Body of pancreas (tissue), 4 donors: ENCODE data around the gene AQP2.

Experiments
- POLR2A ChIP-seq, 3 donors: fragments of 450-650 bp; IDR thresholded peaks; one replicate each; pipeline ENCODE4 v1.6.1; 2016; ENCODE audit warnings: antibody characterized with exemption in 3 of 3, mild to moderate bottlenecking in 2 of 3
- TF ChIP-seq, protein P1 (sequence below), 7 experiments: fragments of 450-650 bp in 4 of 7; fragments of 200-600 bp in 3 of 7; sonication (generic) in 3 of 7; IDR thresholded peaks; one replicate each; pipeline ENCODE4 v1.5.1; 2016 to 2019; ENCODE audit warnings: antibody characterized with exemption in 7 of 7

DNA sequence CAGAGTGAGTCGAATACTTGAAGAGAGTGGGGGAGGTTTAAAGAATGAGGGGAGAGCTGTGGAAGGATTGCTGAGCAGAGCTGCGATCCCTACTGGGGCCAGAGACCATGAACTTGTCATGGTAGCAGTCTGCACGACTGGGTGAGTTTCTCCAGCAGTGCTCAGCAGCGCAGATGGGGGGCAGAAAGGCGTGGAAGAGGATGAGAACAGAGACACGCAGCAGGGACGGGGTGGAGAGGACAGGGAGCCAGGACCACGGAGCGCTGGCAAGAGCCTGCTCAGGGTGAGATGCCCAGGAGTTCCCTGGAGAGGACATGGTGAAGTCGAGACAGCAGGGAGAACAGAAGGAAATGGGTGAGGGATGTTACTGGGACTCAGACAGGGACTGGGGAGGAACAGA lies 20.1 kb downstream of the AQP2 start:
- TF ChIP-seq, protein P1, sequence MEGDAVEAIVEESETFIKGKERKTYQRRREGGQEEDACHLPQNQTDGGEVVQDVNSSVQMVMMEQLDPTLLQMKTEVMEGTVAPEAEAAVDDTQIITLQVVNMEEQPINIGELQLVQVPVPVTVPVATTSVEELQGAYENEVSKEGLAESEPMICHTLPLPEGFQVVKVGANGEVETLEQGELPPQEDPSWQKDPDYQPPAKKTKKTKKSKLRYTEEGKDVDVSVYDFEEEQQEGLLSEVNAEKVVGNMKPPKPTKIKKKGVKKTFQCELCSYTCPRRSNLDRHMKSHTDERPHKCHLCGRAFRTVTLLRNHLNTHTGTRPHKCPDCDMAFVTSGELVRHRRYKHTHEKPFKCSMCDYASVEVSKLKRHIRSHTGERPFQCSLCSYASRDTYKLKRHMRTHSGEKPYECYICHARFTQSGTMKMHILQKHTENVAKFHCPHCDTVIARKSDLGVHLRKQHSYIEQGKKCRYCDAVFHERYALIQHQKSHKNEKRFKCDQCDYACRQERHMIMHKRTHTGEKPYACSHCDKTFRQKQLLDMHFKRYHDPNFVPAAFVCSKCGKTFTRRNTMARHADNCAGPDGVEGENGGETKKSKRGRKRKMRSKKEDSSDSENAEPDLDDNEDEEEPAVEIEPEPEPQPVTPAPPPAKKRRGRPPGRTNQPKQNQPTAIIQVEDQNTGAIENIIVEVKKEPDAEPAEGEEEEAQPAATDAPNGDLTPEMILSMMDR (IDR thresholded peaks at IDR 0.05): no peak
- TF ChIP-seq POLR2A (IDR thresholded peaks at IDR 0.05): no peak
